ENCODE measurements around the gene ENDOV.

Gene ENDOV

GRCh38 chr17:80413771-80414507, 1.0 kb upstream of the ENDOV start:
- Histone ChIP-seq H3K27ac (peak overlapping the region in 5 of 21 experiments; percentile 84 to 99 (median 93)), H3K4me3 (peak overlapping the region; percentile 67 to 97 (median 82))

- Histone ChIP-seq H3K27ac (peak overlapping the region in 16 of 21 experiments; percentile 78 to 99 (median 96)), H3K4me3 (peak overlapping the region; percentile 67 to 97 (median 82))
These were observed 512 bp upstream of the ENDOV start for GRCh38 chr17:80414508-80414802.

- Histone ChIP-seq H3K27ac (peak overlapping the region; percentile 78 to 99 (median 95)), H3K4me3 (peak overlapping the region; percentile 67 to 97 (median 82))
These were observed 715 bp downstream of the ENDOV start for GRCh38 chr17:80415626-80416137.

- H3K4me3 ChIP-seq = peak overlapping the region in 4 of 7 experiments; percentile 67 to 85 (median 80)
These were observed 1.4 kb downstream of the ENDOV start for GRCh38 chr17:80416260-80416939.

GRCh38 chr17:80416940-80417293, 1.9 kb downstream of the ENDOV start:
- Histone ChIP-seq H3K4me3 (no peak overlapping the region), H3K27ac (no peak overlapping the region)

More at GRCh38 chr17:80416260-80416939, 1.4 kb downstream of the ENDOV start:
- H3K27ac ChIP-seq = peak overlapping the region in 2 of 21 experiments; percentile 93 to 97

GRCh38 chr17:80418589-80418988, 3.6 kb downstream of the ENDOV start:
- Histone ChIP-seq H3K27ac (no peak overlapping the region), H3K4me3 (no peak overlapping the region)

- Histone ChIP-seq H3K27ac (no peak overlapping the region), H3K4me3 (no peak overlapping the region)
These were observed 4.3 kb downstream of the ENDOV start for GRCh38 chr17:80419255-80419654.

- Histone ChIP-seq H3K4me3 (no peak overlapping the region), H3K27ac (no peak overlapping the region)
These were observed 6.6 kb downstream of the ENDOV start for GRCh38 chr17:80421381-80422090.

GRCh38 chr17:80422276-80422675, 7.3 kb downstream of the ENDOV start:
- Histone ChIP-seq H3K27ac (no peak overlapping the region), H3K4me3 (no peak overlapping the region)

- H3K27ac ChIP-seq = no peak overlapping the region
- no peak overlapping the region for H3K4me3 ChIP-seq
These were observed 8.0 kb downstream of the ENDOV start for GRCh38 chr17:80422981-80423380.

GRCh38 chr17:80423536-80424225, 8.7 kb downstream of the ENDOV start:
- no peak overlapping the region for H3K4me3 ChIP-seq

GRCh38 chr17:80424261-80424660, 9.3 kb downstream of the ENDOV start:
- no peak overlapping the region for H3K27ac ChIP-seq
- no peak overlapping the region for H3K4me3 ChIP-seq

More at GRCh38 chr17:80423536-80424225, 8.7 kb downstream of the ENDOV start:
- H3K27ac ChIP-seq = no peak overlapping the region

- no peak overlapping the region for H3K4me3 ChIP-seq
- H3K27ac ChIP-seq = no peak overlapping the region
These were observed 10.2 kb downstream of the ENDOV start for GRCh38 chr17:80424878-80425765.

GRCh38 chr17:80425835-80426426, 11.0 kb downstream of the ENDOV start:
- Histone ChIP-seq H3K27ac (no peak overlapping the region), H3K4me3 (no peak overlapping the region)

GRCh38 chr17:80426671-80427326, 11.8 kb downstream of the ENDOV start:
- H3K27ac ChIP-seq = no peak overlapping the region
- no peak overlapping the region for H3K4me3 ChIP-seq

- H3K27ac ChIP-seq = no peak overlapping the region
- H3K4me3 ChIP-seq = no peak overlapping the region
These were observed 12.7 kb downstream of the ENDOV start for GRCh38 chr17:80427366-80428282.

- H3K4me3 ChIP-seq = no peak overlapping the region
These were observed 13.4 kb downstream of the ENDOV start for GRCh38 chr17:80428363-80428762.

More at GRCh38 chr17:80428363-80428762, 13.4 kb downstream of the ENDOV start:
- no peak overlapping the region for H3K27ac ChIP-seq
